IMR-90 (cell line): ENCODE measurements around the gene FBXW12. TPM values are rescaled to one million over a fixed set of nuclear protein-coding genes. Genes with fewer than 3 reads are reported as not detected.

Experiments
- ATAC-seq: fragments of 200-7000 bp; cut with Tn5 transposase; 2 replicates; pipeline ENCODE4 v1.9.1; 2020; ENCODE audit warnings: low read depth, mild to moderate bottlenecking, moderate library complexity
- BruUV-seq: library from RNA; stranded (reverse); fragments of 400-500 nt; replicated peaks from 2 replicates; lab custom pipeline; 2021; lab: Mats Ljungman, UMichigan
- CTCF ChIA-PET: fragments of 300-600 bp; formaldehyde crosslinking; extraction: SDS; loops from one replicate; lab custom pipeline; 2021; ENCODE audit warnings: antibody characterized with exemption; lab: Yijun Ruan, JAX
- POLR2A ChIA-PET: fragments of 300-600 bp; sonication (Branson Sonifier 250); formaldehyde crosslinking; loops from one replicate; lab custom pipeline; 2022; ENCODE audit warnings: antibody characterized with exemption; ENCODE audit not compliant: unreplicated experiment; lab: Charles Lee
- DNase-seq: peaks from one replicate; pipeline ENCODE4 v3.0.0; 2013
- H2AFZ ChIP-seq: replicated peaks from 2 replicates; pipeline ENCODE3; 2013; ENCODE audit warnings: low read length, mild to moderate bottlenecking; ENCODE audit not compliant: poor library complexity
- H2AK5ac ChIP-seq: 2 replicates; pipeline ENCODE4 v1.6.1; 2013; ENCODE audit warnings: low read depth, low read length, inconsistent platforms
- H2AK9ac ChIP-seq: replicated peaks from 2 replicates; pipeline ENCODE3; 2013; ENCODE audit warnings: mild to moderate bottlenecking, low read depth, low read length, moderate library complexity; ENCODE audit not compliant: poor library complexity
- H2BK120ac ChIP-seq: 2 replicates; pipeline ENCODE4 v1.6.1; 2013; ENCODE audit warnings: low read depth, low read length, inconsistent platforms
- H2BK15ac ChIP-seq: 3 replicates; pipeline ENCODE4 v1.6.1; 2013; ENCODE audit warnings: low read depth, low read length, inconsistent platforms
- H2BK20ac ChIP-seq: 2 replicates; pipeline ENCODE4 v1.6.1; 2013; ENCODE audit warnings: low read depth, mild to moderate bottlenecking, inconsistent platforms, low read length, moderate library complexity
- H2BK5ac ChIP-seq: 2 replicates; pipeline ENCODE4 v1.6.1; 2013; ENCODE audit warnings: mild to moderate bottlenecking, low read depth, low read length, inconsistent platforms; ENCODE audit not compliant: poor library complexity, severe bottlenecking
- H3K14ac ChIP-seq: replicated peaks from 2 replicates; pipeline ENCODE4 v1.6.1; 2013; ENCODE audit warnings: low read depth, low read length, inconsistent platforms
- H3K18ac ChIP-seq: 2 replicates; pipeline ENCODE4 v1.6.1; 2013; ENCODE audit warnings: low read depth, low read length, control low read depth
- H3K23ac ChIP-seq: 2 replicates; pipeline ENCODE4 v1.6.1; 2013; ENCODE audit warnings: low read depth, low read length, inconsistent platforms
- H3K27ac ChIP-seq: 2 replicates; pipeline ENCODE4 v1.5.1; 2013; ENCODE audit warnings: mild to moderate bottlenecking, control low read depth, low read length; ENCODE audit not compliant: insufficient read depth
- H3K27me3 ChIP-seq: 2 replicates; pipeline ENCODE4 v1.6.1; 2013; ENCODE audit warnings: low read length; ENCODE audit not compliant: control insufficient read depth, insufficient read depth
- H3K36me3 ChIP-seq: 2 replicates; pipeline ENCODE4 v1.6.1; 2013; ENCODE audit warnings: low read length, mixed read lengths; ENCODE audit not compliant: control insufficient read depth, insufficient read depth
- H3K4ac ChIP-seq: 2 replicates; pipeline ENCODE4 v1.6.1; 2013; ENCODE audit warnings: low read depth, low read length, inconsistent platforms
- H3K4me1 ChIP-seq: 2 replicates; pipeline ENCODE4 v1.6.1; 2013; ENCODE audit warnings: low read length, mixed read lengths; ENCODE audit not compliant: control insufficient read depth, insufficient read depth
- H3K4me2 ChIP-seq: 2 replicates; pipeline ENCODE4 v1.6.1; 2013; ENCODE audit warnings: low read depth, mild to moderate bottlenecking, control low read depth, low read length, moderate library complexity
- H3K4me3 ChIP-seq: 2 replicates; pipeline ENCODE4 v1.5.1; 2013; ENCODE audit warnings: low read depth, mild to moderate bottlenecking, control low read depth, low read length, moderate library complexity; ENCODE audit not compliant: insufficient read depth
- H3K56ac ChIP-seq: 2 replicates; pipeline ENCODE4 v1.6.1; 2013; ENCODE audit warnings: low read length, inconsistent platforms; ENCODE audit not compliant: insufficient read depth; ENCODE audit errors: extremely low read depth
- H3K79me1 ChIP-seq, 2 experiments: 2 replicates each; pipeline ENCODE4 v1.6.1; 2013; ENCODE audit warnings: low read length in 2 of 2, inconsistent platforms in 1 of 2, low read depth in 1 of 2
- H3K9ac ChIP-seq: 2 replicates; pipeline ENCODE4 v1.6.1; 2013; ENCODE audit warnings: low read depth, low read length, control low read depth
- H3K9me1 ChIP-seq: 2 replicates; pipeline ENCODE4 v1.6.1; 2013; ENCODE audit warnings: low read length, inconsistent platforms; ENCODE audit not compliant: insufficient read depth
- H3K9me3 ChIP-seq: 2 replicates; pipeline ENCODE4 v1.6.1; 2013; ENCODE audit warnings: low read length; ENCODE audit not compliant: control insufficient read depth, insufficient read depth
- H4K20me1 ChIP-seq: 2 replicates; pipeline ENCODE4 v1.6.1; 2013; ENCODE audit warnings: low read length, inconsistent platforms; ENCODE audit not compliant: insufficient read depth
- H4K5ac ChIP-seq: 2 replicates; pipeline ENCODE4 v1.6.1; 2013; ENCODE audit warnings: mild to moderate bottlenecking, low read depth, low read length, control low read depth
- H4K8ac ChIP-seq, 2 experiments: 2 replicates each; pipeline ENCODE4 v1.6.1; 2013; ENCODE audit warnings: low read depth in 2 of 2, low read length in 2 of 2, control low read depth in 1 of 2, inconsistent platforms in 1 of 2
- H4K91ac ChIP-seq: 2 replicates; pipeline ENCODE4 v1.6.1; 2013; ENCODE audit warnings: low read depth, low read length, inconsistent platforms; ENCODE audit not compliant: insufficient read depth
- BHLHE40 ChIP-seq: fragments of 150-350 bp; IDR thresholded peaks from 2 replicates; pipeline ENCODE4 v1.6.1; 2016; ENCODE audit warnings: mild to moderate bottlenecking, low read depth, low read length
- CEBPB ChIP-seq: IDR thresholded peaks from 2 replicates; pipeline ENCODE4 v1.6.1; 2012; ENCODE audit warnings: low read depth, low read length, improper control_type of control experiment
- CHD1 ChIP-seq: IDR thresholded peaks from 2 replicates; pipeline ENCODE4 v1.6.1; 2012; ENCODE audit warnings: low read depth, low read length, improper control_type of control experiment
- CTCF ChIP-seq: conservative IDR thresholded peaks from 2 replicates; pipeline ENCODE4 v1.5.1; 2012; ENCODE audit warnings: mild to moderate bottlenecking, low read depth, low read length, improper control_type of control experiment
- ELK1 ChIP-seq: fragments of 150-350 bp; IDR thresholded peaks from 2 replicates; pipeline ENCODE4 v1.6.1; 2016; ENCODE audit warnings: low read depth, mild to moderate bottlenecking, low read length, moderate library complexity, borderline replicate concordance
- MAFK ChIP-seq: IDR thresholded peaks from 2 replicates; pipeline ENCODE4 v1.6.1; 2012; ENCODE audit warnings: low read depth, low read length, improper control_type of control experiment
- MAZ ChIP-seq: IDR thresholded peaks from 2 replicates; pipeline ENCODE4 v1.6.1; 2012; ENCODE audit warnings: low read depth, mild to moderate bottlenecking, low read length, improper control_type of control experiment, moderate library complexity, borderline replicate concordance
- MXI1 ChIP-seq: IDR thresholded peaks from 2 replicates; pipeline ENCODE4 v1.6.1; 2012; ENCODE audit warnings: low read depth, mild to moderate bottlenecking, low read length, moderate library complexity, borderline replicate concordance
- NFE2L2 ChIP-seq: fragments of 150-350 bp; IDR thresholded peaks from 2 replicates; pipeline ENCODE4 v1.6.1; 2016; ENCODE audit warnings: low read depth, mild to moderate bottlenecking, low read length
- POLR2A ChIP-seq: IDR thresholded peaks from 2 replicates; pipeline ENCODE4 v1.6.1; 2012; ENCODE audit warnings: mild to moderate bottlenecking, low read depth, low read length
- RAD21 ChIP-seq: IDR thresholded peaks from 2 replicates; pipeline ENCODE4 v1.6.1; 2012; ENCODE audit warnings: low read length, improper control_type of control experiment
- RCOR1 ChIP-seq: IDR thresholded peaks from 2 replicates; pipeline ENCODE4 v1.6.1; 2012; ENCODE audit warnings: mild to moderate bottlenecking, low read length, improper control_type of control experiment; ENCODE audit not compliant: insufficient replicate concordance
- RFX5 ChIP-seq: IDR thresholded peaks from 2 replicates; pipeline ENCODE4 v1.8.0; 2012; ENCODE audit warnings: low read depth, mild to moderate bottlenecking, low read length, moderate library complexity
- SMC3 ChIP-seq: fragments of 150-350 bp; IDR thresholded peaks from 2 replicates; pipeline ENCODE4 v1.6.1; 2016; ENCODE audit warnings: low read depth, mild to moderate bottlenecking, antibody characterized with exemption, low read length, moderate library complexity
- USF2 ChIP-seq: fragments of 150-350 bp; IDR thresholded peaks from 2 replicates; pipeline ENCODE4 v1.6.1; 2017; ENCODE audit warnings: mild to moderate bottlenecking, antibody characterized with exemption, low read length, low read depth
- WGBS, 2 experiments: methylation state at CpG; one replicate each; pipeline versions ENCODE4 v1.1.5 to v1.1.7; 2013; ENCODE audit warnings: missing lambda C conversion rate in 2 of 2; ENCODE audit not compliant: insufficient read length in 1 of 2; ENCODE audit errors: extremely low coverage in 2 of 2; 5-methylcytosine and 5-hydroxymethylcytosine counted together
- dilution Hi-C: fragments of 300-500 bp; cut with HindIII; formaldehyde crosslinking; loops from one replicate; pipeline ENCODE4 v1.14.3; 2018; ENCODE audit warnings: low sequenced_read_pairs; ENCODE audit not compliant: unreplicated experiment
- in situ Hi-C: fragments of 300-500 bp; cut with MboI; formaldehyde crosslinking; loops from 3 replicates; pipeline ENCODE4 v1.14.3; 2019; ENCODE audit warnings: low sequenced_read_pairs, inconsistent platforms, mixed read lengths
- intact Hi-C: fragments of 100-400 bp; cut with micrococcal nuclease; formaldehyde crosslinking; loops from 2 replicates; pipeline ENCODE4 v1.10.0; 2022
- polyA plus RNA-seq, 3 experiments: library from polyadenylated mRNA; depleted of rRNA; stranded (reverse); fragments of >200 nt; gene quantifications; 2 replicates each; pipeline ENCODE4 v1.2.3, GENCODE V29; 2012; ENCODE audit warnings: low replicate concordance in 1 of 3
- total RNA-seq: library from RNA; depleted of rRNA; stranded (reverse); fragments of >200 nt; gene quantifications from 2 replicates; pipeline ENCODE4 v1.2.3, GENCODE V29; 2012

Gene FBXW12
- total and polyA plus RNA-seq, 2 of the 4 experiments (the other 2 are of a cell fraction), result not detected

DNA sequence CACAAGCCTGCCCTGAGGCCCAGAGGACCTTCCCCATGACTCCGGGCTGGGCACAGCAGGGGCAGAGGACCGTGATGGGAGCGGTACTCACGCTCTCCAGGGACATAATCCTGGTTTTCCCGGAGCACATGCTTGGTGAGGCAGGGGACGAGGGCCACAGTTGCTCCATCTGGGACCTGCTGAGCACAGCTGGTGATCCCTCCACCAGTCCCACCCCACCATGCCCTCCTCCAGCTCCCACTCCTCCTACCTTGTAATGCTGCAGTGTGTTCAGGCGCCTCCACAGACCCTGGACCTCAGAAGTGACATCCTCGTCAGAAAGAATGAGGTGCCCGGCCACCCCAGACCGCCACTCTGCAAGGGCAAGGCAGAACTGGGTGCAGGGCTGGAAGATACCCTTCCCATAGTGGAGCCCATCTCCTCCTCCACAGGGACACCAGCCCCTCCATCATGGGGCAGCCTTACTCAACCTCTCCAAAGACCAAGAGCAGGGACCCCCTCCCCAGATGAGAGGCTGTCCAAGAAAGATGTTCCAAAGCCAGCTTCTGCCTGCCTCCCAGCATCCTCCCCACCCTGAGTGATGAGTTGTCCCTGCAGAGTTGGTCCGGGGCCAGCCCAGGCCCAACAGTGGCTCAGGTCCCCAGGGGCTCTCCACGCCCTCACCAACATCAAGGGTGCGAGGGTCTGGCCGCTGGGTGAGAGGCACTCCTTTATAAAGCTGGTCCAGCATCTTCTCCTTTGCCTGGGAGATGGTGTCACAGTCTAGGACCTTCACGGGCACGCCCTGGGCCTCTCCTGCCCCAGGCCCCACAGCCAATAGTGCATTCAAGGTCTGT is 38.4 kb downstream of the FBXW12 start:
- Histone ChIP-seq H2BK15ac (no peak overlapping the region), H2BK5ac (no peak overlapping the region), H2AK9ac (no peak overlapping the region), H3K27me3 (no peaks in the 10 kb centered on the region), H2BK20ac (no peak overlapping the region), H3K36me3 (peaks cover 81% of the 10 kb centered on the region), H4K20me1 (no peaks in the 10 kb centered on the region; the same call in 1 of the 2 replicates), H3K9ac (no peak overlapping the region), H3K9me3 (no peaks in the 10 kb centered on the region), H3K4ac (no peak overlapping the region), H2AFZ (no peak overlapping the region), H3K9me1 (no peaks in the 10 kb centered on the region), H3K4me2 (no peak overlapping the region), H3K4me1 (no peaks in the 10 kb centered on the region), H2AK5ac (no peak overlapping the region), H4K5ac (no peak overlapping the region), H3K27ac (no peak overlapping the region), H3K4me3 (no peak overlapping the region), H3K56ac (no peak overlapping the region), H3K14ac (no peak overlapping the region), H4K91ac (no peak overlapping the region), H3K23ac (no peak overlapping the region), H3K79me1 (no peaks in the 10 kb centered on the region), H2BK120ac (no peak overlapping the region), H3K18ac (no peak overlapping the region), H4K8ac (no peak overlapping the region)
- DNase-seq, result no peak
- intact Hi-C loops (no loop called here), in situ Hi-C loops (no loop called here), dilution Hi-C loops (no loop called here)
- ChIA-PET POLR2A (no interaction called here), CTCF (no interaction called here)
- WGBS, 2 experiments, result 98% methylated on average over 9 of the region's 16 CpGs; no CpG with 5 or more reads in 1 of the 2 experiments
- no TSS peak for BruUV-seq
- ATAC-seq, result no peak
- TF ChIP-seq RAD21, result no peak
- no peak for TF ChIP-seq BHLHE40
- no peak for TF ChIP-seq RCOR1
- TF ChIP-seq NFE2L2, result no peak
- TF ChIP-seq USF2, result no peak
- TF ChIP-seq MXI1, result no peak
- TF ChIP-seq MAZ, result no peak
- TF ChIP-seq RFX5, result no peak
- no peak for TF ChIP-seq CEBPB
- TF ChIP-seq CHD1, result no peak
- TF ChIP-seq ELK1, result no peak
- no peak for TF ChIP-seq POLR2A
- no peak for TF ChIP-seq MAFK
- no peak for TF ChIP-seq CTCF
- TF ChIP-seq SMC3, result no peak
